GM12892 (cell line): ENCODE results near the gene CHD5.

ENCODE experiments used
- POLR2A ChIP-seq: IDR thresholded peaks from 2 replicates; pipeline ENCODE4 v1.6.1; 2011; ENCODE audit warnings: low read depth, low read length, control low read depth
- POLR2AphosphoS5 ChIP-seq: IDR thresholded peaks from 2 replicates; pipeline ENCODE4 v1.6.1; 2011; ENCODE audit warnings: low read depth, low read length, control low read depth

DNA sequence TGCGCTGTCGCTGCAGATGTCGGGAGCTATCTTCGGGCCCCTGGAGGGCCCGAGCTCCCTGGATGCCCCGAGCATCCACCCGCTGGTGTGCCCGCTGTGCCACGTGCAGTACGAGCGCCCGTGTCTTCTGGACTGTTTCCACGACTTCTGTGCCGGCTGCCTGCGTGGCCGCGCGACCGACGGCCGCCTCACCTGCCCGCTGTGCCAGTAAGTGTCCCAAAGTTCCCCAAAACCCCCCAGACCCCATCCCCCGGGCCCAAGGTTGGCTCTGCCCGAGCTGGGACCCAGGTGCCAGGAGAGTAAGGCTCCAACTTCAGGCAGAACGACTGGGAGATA lies 26.4 kb upstream of the CHD5 start:
- TF ChIP-seq POLR2A = no peak
- TF ChIP-seq POLR2AphosphoS5 = no peak
